ENCODE measurements around the gene SEC14L2. TPM values are rescaled to one million over a fixed set of nuclear protein-coding genes. Genes with fewer than 3 reads are reported as not detected.

The SEC14L2 gene
- total and polyA plus RNA-seq, 2 of the 4 experiments (the other 2 are of a cell fraction) = 38.7 to 54.8 TPM

GRCh38 chr22:30426388-30427353 is 29.9 kb downstream of the SEC14L2 start:
- dilution Hi-C loops (cut with HindIII; ENCODE audit: low sequenced_read_pairs, unreplicated experiment) = no loop called here

More at GRCh38 chr22:30426388-30427353, 29.9 kb downstream of the SEC14L2 start:
- Histone ChIP-seq H4K5ac (ENCODE audit: low read depth, low read length) (no peak overlapping the region), H2BK120ac (ENCODE audit: low read depth, low read length) (no peak overlapping the region; the same call in 1 of the 2 replicates), H2AK5ac (ENCODE audit: low read depth, low read length) (peak overlapping the region; percentile 41), H4K8ac (ENCODE audit: low read depth in 2 of 2, low read length in 2 of 2) (peak overlapping the region; percentile 41 to 90; a peak in 2 of 4 replicates), H2AFZ (replicated peaks; ENCODE audit: low read length, poor library complexity) (peak overlapping the region; percentile 95), H3K4me1 (ENCODE audit: control insufficient read depth, insufficient read depth, low read length) (peaks cover 18% of the 10 kb centered on the region), H3K4me3 (ENCODE audit: insufficient read depth, low read depth, low read length) (peak overlapping the region; percentile 73), H3K18ac (ENCODE audit: low read depth, low read length) (no peak overlapping the region), H3K27me3 (ENCODE audit: control insufficient read depth, insufficient read depth, low read length) (no peaks in the 10 kb centered on the region), H3K4ac (ENCODE audit: low read depth, low read length) (peak overlapping the region; percentile 38), H2BK5ac (ENCODE audit: low read depth, low read length, poor library complexity, severe bottlenecking) (no peak overlapping the region), H3K23ac (ENCODE audit: low read depth, low read length) (peak overlapping the region; percentile 53; the same call in 1 of the 2 replicates), H3K36me3 (ENCODE audit: control insufficient read depth, insufficient read depth, low read length) (peaks cover 9% of the 10 kb centered on the region), H4K91ac (ENCODE audit: insufficient read depth, low read depth, low read length) (peak overlapping the region; percentile 26; the same call in 1 of the 2 replicates), H3K9ac (ENCODE audit: low read depth, low read length) (peak overlapping the region; percentile 94; the same call in 1 of the 2 replicates), H2BK20ac (ENCODE audit: low read depth, low read length) (0 out of 2 replicates have a peak overlapping the region, but pooled peaks have one; percentile 4), H3K79me1 (ENCODE audit: low read depth in 1 of 2, low read length in 2 of 2) (peaks cover 17 to 31% of the 10 kb centered on the region in 2 experiments; a peak in 3 of 4 replicates), H4K20me1 (ENCODE audit: insufficient read depth, low read length) (no peaks in the 10 kb centered on the region), H3K14ac (replicated peaks; ENCODE audit: low read depth, low read length) (peak overlapping the region; percentile 44; the same call in 1 of the 2 replicates), H2BK15ac (ENCODE audit: low read depth, low read length) (no peak overlapping the region), H3K4me2 (ENCODE audit: low read depth, low read length) (peak overlapping the region; percentile 93), H3K56ac (ENCODE audit: extremely low read depth, insufficient read depth, low read length) (no peak overlapping the region), H2AK9ac (replicated peaks; ENCODE audit: low read depth, low read length, poor library complexity) (peak overlapping the region; percentile 66), H3K9me3 (ENCODE audit: control insufficient read depth, insufficient read depth, low read length) (no peaks in the 10 kb centered on the region), H3K9me1 (ENCODE audit: insufficient read depth, low read length) (peaks cover 13% of the 10 kb centered on the region), H3K27ac (ENCODE audit: insufficient read depth, low read length) (peak overlapping the region; percentile 87; the same call in 1 of the 2 replicates)
- ChIA-PET POLR2A (ENCODE audit: unreplicated experiment) (no interaction called here), CTCF (interaction anchor here (1.1 to 1.2 kb wide), 2 partner anchors 8 to 36 kb away, joined by 3 to 5 read pairs; no protein-coding TSS in a partner anchor)
- DNase-seq = peak; percentile 59
- WGBS, 2 experiments (ENCODE audit: extremely low coverage in 2 of 2, insufficient read length in 1 of 2) = 80% methylated on average over 9 of the region's 29 CpGs; no CpG with 5 or more reads in 1 of the 2 experiments
- peak; percentile 75 for TF ChIP-seq SMC3 (IDR thresholded peaks at IDR 0.05; ENCODE audit: low read depth, low read length)
- TF ChIP-seq CTCF (conservative IDR thresholded peaks at IDR 0.05; ENCODE audit: low read depth, low read length) = peak; percentile 78
- no peak for TF ChIP-seq MAZ (IDR thresholded peaks at IDR 0.05; ENCODE audit: borderline replicate concordance, low read depth, low read length)
- TF ChIP-seq NFE2L2 (IDR thresholded peaks at IDR 0.05; ENCODE audit: low read depth, low read length) = peak; percentile 9; the same call in 1 of the 2 replicates
- TF ChIP-seq RAD21 (IDR thresholded peaks at IDR 0.05; ENCODE audit: low read length) = peak; percentile 67
- TF ChIP-seq POLR2A (IDR thresholded peaks at IDR 0.05; ENCODE audit: low read depth, low read length) = 0 out of 2 replicates have a peak, but pooled peaks have one; percentile 20
- no peak for TF ChIP-seq FOS (IDR thresholded peaks at IDR 0.05; ENCODE audit: low read depth, low read length)
- TF ChIP-seq CHD1 (IDR thresholded peaks at IDR 0.05; ENCODE audit: low read depth, low read length) = no peak
- ATAC-seq (ENCODE audit: low read depth) = peak; percentile 9
- intact Hi-C loops (cut with micrococcal nuclease) (no loop called here), in situ Hi-C loops (cut with MboI; ENCODE audit: low sequenced_read_pairs) (no loop called here)
- BruUV-seq (replicated peaks) = no TSS peak
